CD14-positive monocyte (primary cell): ENCODE data around the gene ZWILCH. TPM values are rescaled to one million over a fixed set of nuclear protein-coding genes. Genes with fewer than 3 reads are reported as not detected.

Experiments used
- DNase-seq, 3 donors: peaks; one replicate each; pipeline ENCODE4 v3.0.0-alpha.2; 2011 to 2022
- H2AFZ ChIP-seq: 2 replicates; pipeline ENCODE4 v1.6.0; 2012; ENCODE audit warnings: mild to moderate bottlenecking, low read depth, low read length, inconsistent platforms; ENCODE audit not compliant: insufficient read depth, poor library complexity, severe bottlenecking
- H3K27ac ChIP-seq, 2 donors: 1 replicate in 1 of 2; 2 replicates in 1 of 2; pipeline ENCODE4 v1.5.1; 2012 to 2013; ENCODE audit warnings: low read length in 2 of 2, control low read depth in 1 of 2, inconsistent platforms in 1 of 2, low read depth in 1 of 2, mild to moderate bottlenecking in 1 of 2
- H3K27me3 ChIP-seq, 2 donors: one replicate each; pipeline versions ENCODE4 v1.6.0 to v1.6.1; 2011 to 2013; ENCODE audit warnings: low read length in 2 of 2; ENCODE audit not compliant: control insufficient read depth in 2 of 2, insufficient read depth in 2 of 2
- H3K36me3 ChIP-seq, 2 donors: replicated peaks in 1 of 2; 1 replicate in 1 of 2; 2 replicates in 1 of 2; pipeline versions ENCODE4 v1.5.1 to v1.6.1; 2012 to 2013; ENCODE audit warnings: low read length in 2 of 2, control low read depth in 1 of 2, inconsistent platforms in 1 of 2, mild to moderate bottlenecking in 1 of 2; ENCODE audit not compliant: insufficient read depth in 2 of 2, control insufficient read depth in 1 of 2
- H3K4me1 ChIP-seq, 2 donors: 1 replicate in 1 of 2; 2 replicates in 1 of 2; pipeline versions ENCODE4 v1.5.1 to v1.6.1; 2012 to 2013; ENCODE audit warnings: low read length in 2 of 2, control low read depth in 1 of 2, inconsistent platforms in 1 of 2, mild to moderate bottlenecking in 1 of 2, moderate library complexity in 1 of 2; ENCODE audit not compliant: insufficient read depth in 2 of 2, control insufficient read depth in 1 of 2
- H3K4me2 ChIP-seq: replicated peaks from 2 replicates; pipeline ENCODE3; 2012; ENCODE audit warnings: low read length, moderate library complexity, mild to moderate bottlenecking; ENCODE audit not compliant: poor library complexity, severe bottlenecking; ENCODE audit errors: extremely low read depth
- H3K4me3 ChIP-seq, 3 experiments: fragments of 200-600 bp in 1 of 3; sonication (generic) in 1 of 3; replicated peaks in 1 of 3; 1 replicate in 2 of 3; 2 replicates in 1 of 3; pipeline ENCODE4 v1.5.1; 2011 to 2013; ENCODE audit warnings: low read length in 3 of 3, mild to moderate bottlenecking in 3 of 3, control low read depth in 2 of 3, low read depth in 2 of 3, inconsistent platforms in 1 of 3, moderate library complexity in 1 of 3
- H3K79me2 ChIP-seq: 2 replicates; pipeline ENCODE4 v1.6.0; 2012; ENCODE audit warnings: mild to moderate bottlenecking, control low read depth, inconsistent platforms, low read length, moderate library complexity; ENCODE audit not compliant: insufficient read depth
- H3K9ac ChIP-seq: 2 replicates; pipeline ENCODE4 v1.6.0; 2017; ENCODE audit warnings: low read length, mild to moderate bottlenecking; ENCODE audit not compliant: insufficient read depth, poor library complexity, severe bottlenecking
- H3K9me3 ChIP-seq, 2 donors: replicated peaks in 1 of 2; 1 replicate in 1 of 2; 2 replicates in 1 of 2; pipeline versions ENCODE4 v1.5.1 to v1.6.1; 2012 to 2013; ENCODE audit warnings: low read length in 2 of 2, control low read depth in 1 of 2; ENCODE audit not compliant: control insufficient read depth in 1 of 2, insufficient read depth in 1 of 2
- H4K20me1 ChIP-seq: 2 replicates; pipeline ENCODE4 v1.6.0; 2012; ENCODE audit warnings: mild to moderate bottlenecking, low read length, control low read depth, moderate library complexity; ENCODE audit not compliant: insufficient read depth
- H3K27ac Mint-ChIP-seq, 7 donors: one replicate each; pipeline ENCODE4 v1.8.0; 2020; ENCODE audit warnings: mild to moderate bottlenecking in 7 of 7, mixed read lengths in 7 of 7, moderate library complexity in 6 of 7, inconsistent platforms in 2 of 7
- H3K27me3 Mint-ChIP-seq, 3 donors: one replicate each; pipeline ENCODE4 v1.8.0; 2021 to 2022; ENCODE audit warnings: low read depth in 3 of 3, mild to moderate bottlenecking in 3 of 3, mixed read lengths in 3 of 3, moderate library complexity in 3 of 3, inconsistent platforms in 1 of 3
- H3K36me3 Mint-ChIP-seq, 2 donors: one replicate each; pipeline ENCODE4 v1.8.0; 2020; ENCODE audit warnings: mixed read lengths in 2 of 2, inconsistent platforms in 1 of 2, mild to moderate bottlenecking in 1 of 2
- H3K4me1 Mint-ChIP-seq: one replicate; pipeline ENCODE4 v1.8.0; 2020; ENCODE audit warnings: mild to moderate bottlenecking, mixed read lengths
- H3K4me3 Mint-ChIP-seq, 2 donors: one replicate each; pipeline ENCODE4 v1.8.0; 2020; ENCODE audit warnings: mild to moderate bottlenecking in 2 of 2, mixed read lengths in 2 of 2, moderate library complexity in 1 of 2
- H3K9me3 Mint-ChIP-seq, 7 donors: one replicate each; pipeline ENCODE4 v1.8.0; 2020 to 2022; ENCODE audit warnings: mixed read lengths in 7 of 7, mild to moderate bottlenecking in 6 of 7, moderate library complexity in 6 of 7, inconsistent platforms in 2 of 7
- CTCF ChIP-seq: fragments of 200-600 bp; IDR thresholded peaks from one replicate; pipeline ENCODE4 v1.8.0; 2022; ENCODE audit warnings: antibody characterized with exemption, mild to moderate bottlenecking
- WGBS: methylation state at CpG from one replicate; pipeline ENCODE4 v1.1.5; 2013; ENCODE audit warnings: missing lambda C conversion rate; ENCODE audit not compliant: insufficient coverage; 5-methylcytosine and 5-hydroxymethylcytosine counted together
- intact Hi-C, 2 donors: fragments of 100-400 bp; cut with micrococcal nuclease; formaldehyde crosslinking; loops; one replicate each; pipeline versions ENCODE4 v1.15.0 to v1.15.1; 2023
- polyA plus RNA-seq, 3 donors: library from polyadenylated mRNA; depleted of rRNA in 1 of 3; unstranded in 2 of 3; stranded (reverse) in 1 of 3; fragments of 300-500 nt in 2 of 3; fragments of >200 nt in 1 of 3; fragmentation: Illumina TruSeq in 2 of 3; gene quantifications; 1 replicate in 2 of 3; 2 replicates in 1 of 3; pipeline ENCODE4 v1.2.3, GENCODE V29; 2012 to 2021

ZWILCH gene
- polyA plus RNA-seq, 3 donors: 1.4 to 3.1 (median 2.4) TPM

DNA sequence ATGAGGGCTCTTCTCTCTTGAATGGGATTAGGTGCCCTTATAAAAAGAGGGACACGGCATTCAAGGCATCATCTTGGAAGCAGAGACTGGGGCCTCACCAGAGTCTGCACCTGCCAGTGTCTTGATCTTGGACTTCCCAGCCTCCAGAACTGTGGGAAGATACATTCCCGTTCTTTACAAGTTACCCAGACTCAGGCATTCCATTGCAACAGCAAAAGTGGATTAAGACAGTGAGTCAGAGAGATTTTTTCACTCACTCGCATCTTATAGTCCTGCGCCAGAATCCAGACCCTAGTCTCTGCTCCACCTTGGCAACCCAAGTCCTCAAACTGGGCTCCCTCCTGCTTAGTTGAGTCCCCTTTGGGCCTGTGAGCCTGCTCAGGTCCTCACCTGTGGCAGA, 58.0 kb downstream of the ZWILCH start:
- Mint-ChIP-seq H3K4me3 (no peak overlapping the region), H3K27me3 (peaks cover 3 to 6% (median 4%) of the 10 kb centered on the region in 3 donors), H3K27ac (no peak overlapping the region), H3K4me1 (peaks cover 6% of the 10 kb centered on the region), H3K9me3 (no peaks in the 10 kb centered on the region), H3K36me3 (no peaks in the 10 kb centered on the region)
- H3K79me2 ChIP-seq: no peaks in the 10 kb centered on the region
- H4K20me1 ChIP-seq: no peaks in the 10 kb centered on the region
- H3K9ac ChIP-seq: no peak overlapping the region
- DNase-seq: no peak
- no peak overlapping the region for H3K4me2 ChIP-seq
- no peaks in the 10 kb centered on the region for H3K9me3 ChIP-seq
- no peak for TF ChIP-seq CTCF
- no peaks in the 10 kb centered on the region for H3K36me3 ChIP-seq
- H3K4me3 ChIP-seq: no peak overlapping the region
- H3K4me1 ChIP-seq: peaks cover 0 to 3% of the 10 kb centered on the region in 2 donors
- no peak overlapping the region for H2AFZ ChIP-seq
- no peak overlapping the region for H3K27ac ChIP-seq
- no peaks in the 10 kb centered on the region for H3K27me3 ChIP-seq
- WGBS: 100% methylated on average over 1 of the region's 4 CpGs
- intact Hi-C loops: no loop called here

GRCh38 chr15:66563566-66564110, 58.5 kb downstream of the ZWILCH start:
- Histone ChIP-seq H3K79me2 (no peaks in the 10 kb centered on the region), H3K27me3 (no peaks in the 10 kb centered on the region), H4K20me1 (no peaks in the 10 kb centered on the region), H3K4me3 (no peak overlapping the region), H3K27ac (no peak overlapping the region), H3K36me3 (no peaks in the 10 kb centered on the region), H2AFZ (no peak overlapping the region), H3K9ac (no peak overlapping the region), H3K4me2 (no peak overlapping the region), H3K4me1 (peaks cover 0 to 3% of the 10 kb centered on the region in 2 donors), H3K9me3 (no peaks in the 10 kb centered on the region)
- Mint-ChIP-seq H3K4me3 (no peak overlapping the region), H3K4me1 (peaks cover 6% of the 10 kb centered on the region), H3K27me3 (peaks cover 3 to 6% (median 4%) of the 10 kb centered on the region in 3 donors), H3K36me3 (no peaks in the 10 kb centered on the region), H3K27ac (no peak overlapping the region), H3K9me3 (no peaks in the 10 kb centered on the region)
- WGBS: 95% methylated on average over 9 of the region's 13 CpGs
- no peak for TF ChIP-seq CTCF
- intact Hi-C loops: no loop called here
- DNase-seq: no peak
